HG03159 (cell line): ENCODE results near the gene MCM9.
A peak's percentile ranks its signal among the peaks of the same experiment; 100 is the strongest.

ENCODE experiments used
- ATAC-seq: cut with Tn5 transposase; IDR thresholded peaks from one replicate; pipeline ENCODE4 v1.9.1; 2021; ENCODE audit warnings: mild to moderate bottlenecking, moderate library complexity; ENCODE audit not compliant: unreplicated experiment

MCM9 gene

GRCh38 chr6:118933855-118934460 lies 1.0 kb downstream of the MCM9 start:
- peak; percentile 1 for ATAC-seq

GRCh38 chr6:118932421-118932820 lies 2.5 kb downstream of the MCM9 start:
- ATAC-seq, result no peak

DNA sequence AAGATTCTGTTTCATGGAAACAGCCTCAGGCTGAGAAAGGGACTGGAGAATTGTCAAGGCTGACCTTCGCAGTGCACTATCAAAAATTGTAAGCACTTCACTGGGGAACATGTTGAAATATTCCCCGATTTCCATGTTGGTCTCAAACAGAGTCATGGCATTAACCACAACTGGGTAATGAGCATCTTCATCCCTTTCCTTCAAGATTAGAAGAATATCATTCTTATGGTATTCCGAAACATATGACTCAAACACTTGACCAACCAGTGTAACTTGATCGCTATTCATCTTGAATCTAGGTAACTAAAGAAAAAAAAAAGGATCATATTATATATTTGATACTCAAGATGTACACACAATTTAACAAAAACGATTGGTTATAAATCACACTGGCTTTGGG lies 3.5 kb downstream of the MCM9 start:
- no peak for ATAC-seq

- no peak for ATAC-seq
Observed at GRCh38 chr6:118930680-118931079, 4.3 kb downstream of the MCM9 start.

DNA sequence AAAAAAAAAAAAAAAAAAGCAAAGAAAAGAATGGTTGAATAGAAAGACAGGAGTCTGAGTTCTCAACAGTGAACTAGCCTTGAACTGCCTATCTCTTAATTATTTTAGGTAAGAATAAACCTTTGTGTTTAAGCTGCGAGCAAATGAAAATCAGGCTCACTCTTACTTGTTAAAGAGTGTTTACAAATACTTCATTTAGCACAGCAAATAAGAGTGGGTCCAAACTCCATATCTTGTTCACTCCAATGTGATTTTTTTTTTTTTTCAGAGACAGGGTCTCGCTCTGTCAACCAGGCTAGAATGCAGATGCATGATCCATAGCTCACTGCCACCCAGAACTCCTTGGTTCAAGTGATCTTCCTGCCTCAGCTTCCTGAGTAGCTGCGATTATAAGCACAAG lies 11.9 kb downstream of the MCM9 start:
- ATAC-seq, result no peak

GRCh38 chr6:118921084-118921483 lies 13.9 kb downstream of the MCM9 start:
- no peak for ATAC-seq

DNA sequence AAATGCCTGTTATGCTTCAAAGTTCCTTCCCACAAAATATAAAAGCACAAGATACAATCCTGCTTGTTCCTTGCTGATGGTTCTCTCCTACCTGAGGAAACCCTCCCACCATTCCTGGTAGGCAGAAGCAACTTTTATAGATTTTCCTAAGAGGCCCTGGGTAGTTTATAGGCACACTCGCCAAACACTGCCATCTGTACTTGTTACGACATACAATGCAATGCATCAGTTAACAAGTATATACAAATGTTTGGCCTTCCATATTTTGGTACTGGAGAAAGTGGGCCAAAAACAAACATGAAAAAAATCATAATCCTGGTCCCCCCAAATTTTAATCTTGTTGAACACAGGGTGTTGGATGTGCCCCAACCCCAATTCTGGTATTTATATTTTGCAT lies 16.6 kb downstream of the MCM9 start:
- no peak for ATAC-seq

- ATAC-seq, result no peak
Observed at GRCh38 chr6:118917546-118918328, 17.2 kb downstream of the MCM9 start.

DNA sequence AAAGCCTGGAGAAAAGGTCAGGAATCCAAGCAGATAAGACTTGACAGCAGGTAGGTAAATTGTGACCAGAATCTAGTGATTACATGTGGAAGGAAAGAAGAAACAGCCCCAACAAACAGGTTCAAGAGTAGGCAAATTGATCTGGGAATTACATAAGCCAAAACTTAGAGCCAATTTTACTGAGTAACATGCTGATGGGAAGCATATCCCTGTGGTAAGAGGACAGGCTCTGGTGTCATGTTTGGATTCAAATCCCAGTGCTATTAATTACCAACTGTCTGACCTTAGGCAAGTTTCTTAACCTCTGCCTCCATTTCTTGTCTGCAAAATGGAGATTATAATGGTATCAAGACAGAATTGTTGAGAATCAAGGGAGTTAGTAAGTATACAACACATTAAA lies 20.4 kb downstream of the MCM9 start:
- no peak for ATAC-seq

GRCh38 chr6:118913161-118913560 lies 21.8 kb downstream of the MCM9 start:
- no peak for ATAC-seq

- ATAC-seq, result no peak
Observed at GRCh38 chr6:118912646-118913045, 22.3 kb downstream of the MCM9 start.

DNA sequence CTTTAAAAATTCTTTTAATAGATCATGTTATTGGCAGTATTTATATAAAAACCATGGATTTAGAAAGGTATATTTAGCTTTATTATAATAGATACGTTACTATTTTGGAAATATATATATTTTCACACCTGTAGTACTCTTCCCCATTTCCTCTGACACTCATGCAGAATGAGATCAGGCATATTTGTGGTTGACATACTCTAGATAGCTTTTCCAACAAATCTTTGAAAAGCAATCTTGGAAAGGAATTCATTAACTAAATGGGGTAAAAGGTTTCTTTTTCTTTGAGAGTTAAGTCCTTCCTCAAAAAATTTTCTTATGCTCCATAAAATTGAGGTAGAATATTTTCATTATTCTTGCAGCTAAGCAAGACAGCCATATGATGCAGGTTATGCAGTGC lies 26.5 kb downstream of the MCM9 start:
- no peak for ATAC-seq

DNA sequence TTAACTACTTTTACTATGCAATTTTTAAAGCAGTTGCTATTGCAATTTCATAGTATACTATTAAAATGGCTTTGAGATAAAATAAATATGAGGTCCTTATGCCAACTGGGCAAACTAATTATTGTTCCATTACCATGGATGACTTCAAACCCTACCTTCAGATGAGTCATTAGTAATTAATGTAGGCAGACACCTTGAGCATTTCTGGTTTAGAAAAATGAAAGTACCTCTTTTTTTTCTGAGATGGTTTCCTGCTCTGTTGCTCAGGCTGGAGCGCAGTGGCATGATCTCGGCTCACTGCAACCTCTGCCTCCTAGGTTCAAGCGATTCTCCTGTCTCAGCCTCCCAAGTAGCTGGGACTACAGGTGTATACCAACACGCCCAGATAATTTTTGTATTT lies 29.1 kb downstream of the MCM9 start:
- no peak for ATAC-seq

DNA sequence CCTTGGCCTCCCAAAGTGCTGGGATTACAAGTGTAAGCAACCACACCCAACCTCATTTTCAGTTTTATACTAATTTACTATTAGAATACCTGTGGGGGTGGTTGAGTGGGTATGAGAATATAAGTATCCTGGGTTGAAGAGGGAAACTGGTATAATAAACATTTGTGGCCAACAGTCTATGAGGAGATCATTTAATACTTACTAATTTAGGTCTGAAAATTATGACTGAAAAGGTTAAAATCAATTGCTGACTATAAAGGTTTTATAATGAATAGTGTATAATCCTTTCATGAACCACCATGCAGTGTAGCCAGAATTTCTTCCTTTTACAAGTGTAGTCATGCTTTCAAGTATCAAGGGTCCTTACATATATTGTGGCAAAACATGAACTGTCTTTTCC lies 29.9 kb downstream of the MCM9 start:
- ATAC-seq, result no peak

DNA sequence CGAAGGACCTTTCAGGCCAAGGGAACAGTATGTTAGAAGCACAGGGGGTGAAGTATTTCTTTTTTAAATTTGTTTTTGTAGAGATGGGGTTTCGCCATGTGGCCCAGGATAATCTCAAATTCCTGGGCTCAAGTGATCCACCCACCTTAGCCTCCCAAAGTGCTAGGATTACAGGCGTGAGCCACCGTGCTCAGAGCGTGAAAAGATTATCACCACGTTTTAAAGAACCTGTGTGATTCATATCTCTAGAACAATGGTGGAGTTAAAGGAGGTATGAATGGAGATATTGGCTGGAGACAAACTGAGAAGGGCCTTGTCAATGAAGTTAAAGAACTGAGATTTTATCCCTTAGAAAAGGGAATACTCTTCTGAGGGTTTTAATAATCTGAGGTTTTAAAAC lies 31.3 kb downstream of the MCM9 start:
- ATAC-seq, result no peak

DNA sequence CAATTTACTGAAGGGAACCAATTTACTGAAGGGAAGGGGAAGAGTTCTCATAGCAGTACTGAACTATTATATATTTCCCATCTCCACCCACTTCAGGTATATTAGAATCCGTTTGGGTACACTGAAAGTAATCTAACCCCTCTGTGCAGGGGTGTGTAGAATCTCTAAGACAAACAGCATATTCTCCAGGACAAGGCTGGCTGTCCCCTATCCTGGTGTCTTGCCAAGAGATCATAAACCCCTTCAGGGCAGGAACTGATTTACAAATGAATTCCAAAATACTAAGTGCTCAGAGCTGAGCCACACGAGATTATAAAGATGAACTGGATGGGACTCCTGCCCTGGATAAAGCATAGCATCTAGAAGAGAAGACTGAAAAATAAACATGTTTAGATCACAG lies 31.8 kb downstream of the MCM9 start:
- no peak for ATAC-seq

DNA sequence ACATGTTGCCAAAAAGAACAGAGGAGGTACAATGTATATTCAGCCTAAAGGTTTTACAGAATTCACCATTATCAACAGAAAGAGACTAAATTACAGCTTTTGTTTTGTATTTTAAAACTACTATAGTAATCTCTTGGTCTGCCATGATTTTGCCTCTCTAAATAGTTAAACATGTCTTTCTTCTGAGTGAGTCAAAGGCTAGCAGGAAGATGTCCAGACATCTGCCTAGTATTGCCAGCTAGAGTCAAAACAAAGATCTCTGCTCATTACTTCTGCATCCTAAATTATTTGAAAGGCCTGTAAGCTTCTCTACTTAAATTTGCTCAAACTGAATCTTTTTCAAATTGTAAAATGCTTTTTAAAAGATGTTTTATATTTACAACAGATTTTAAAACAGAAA lies 32.2 kb downstream of the MCM9 start:
- ATAC-seq, result no peak

DNA sequence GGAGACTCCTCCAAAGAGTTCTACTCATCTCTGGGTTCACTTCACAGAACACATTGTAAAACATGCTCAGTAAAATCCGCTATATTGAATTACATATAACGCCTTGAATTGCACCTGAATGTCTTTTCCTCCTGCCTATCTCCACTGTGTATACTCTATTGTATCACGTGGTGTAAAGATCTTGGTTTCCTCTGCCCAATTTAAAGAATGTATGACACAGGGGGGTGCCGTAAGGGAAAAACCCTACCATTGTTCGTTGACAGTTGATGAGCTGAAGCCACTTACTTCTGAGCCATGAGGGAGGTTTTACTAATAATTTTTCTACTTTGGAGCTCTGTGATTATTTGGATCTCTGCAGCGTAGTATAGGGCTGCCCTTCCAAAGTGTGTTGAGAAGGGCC lies 35.0 kb downstream of the MCM9 start:
- ATAC-seq, result no peak

DNA sequence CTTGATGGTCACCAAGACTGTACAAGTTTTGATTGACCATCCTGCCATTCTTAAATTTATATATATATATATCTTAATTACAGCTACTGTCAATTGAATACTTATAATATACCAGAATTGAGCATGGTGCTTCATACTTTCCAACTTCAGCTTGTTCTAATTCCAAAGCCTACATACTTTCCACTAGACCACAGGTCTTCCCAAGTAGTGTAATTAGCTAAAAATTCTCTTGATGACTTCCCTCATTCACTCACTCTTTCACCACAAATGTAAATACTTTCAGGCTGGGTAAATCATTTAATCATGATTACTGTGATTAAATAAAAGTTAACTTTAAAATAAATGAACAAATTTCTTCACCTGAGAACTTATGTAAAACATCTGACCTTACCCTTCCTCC lies 37.6 kb downstream of the MCM9 start:
- no peak for ATAC-seq

GRCh38 chr6:118896339-118897136 lies 38.4 kb downstream of the MCM9 start:
- ATAC-seq, result peak; percentile 18

DNA sequence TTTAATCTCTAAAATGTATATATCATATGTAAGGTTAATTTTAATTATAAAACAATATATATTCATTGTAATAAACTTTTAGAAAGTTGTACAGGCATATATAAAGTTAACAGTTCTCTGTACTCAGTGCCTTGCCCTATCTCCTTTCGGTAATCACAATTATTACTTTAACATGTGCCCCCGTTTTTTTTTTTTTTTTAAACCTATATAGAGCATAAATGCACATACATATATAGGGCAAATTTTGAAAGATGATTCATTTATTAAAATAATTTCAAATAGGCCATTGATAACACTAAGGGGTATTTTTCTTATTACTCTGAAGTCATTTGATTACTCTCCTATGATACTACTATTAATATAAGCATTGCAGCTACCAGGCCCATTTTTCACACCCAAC lies 39.1 kb downstream of the MCM9 start:
- ATAC-seq, result no peak

GRCh38 chr6:118895261-118895560 lies 39.7 kb downstream of the MCM9 start:
- no peak for ATAC-seq
